Natural killer cell (primary cell): ENCODE results near the gene PLXNC1. TPM values are rescaled to one million over a fixed set of nuclear protein-coding genes. Genes with fewer than 3 reads are reported as not detected.

ENCODE experiments used
- ATAC-seq, 3 donors: fragments of 150-1000 bp in 2 of 3; fragments of 200-7000 bp in 1 of 3; cut with Tn5 transposase; 1 replicate in 1 of 3; 2 replicates in 2 of 3; pipeline ENCODE4 v1.10.0; 2021; ENCODE audit warnings: mild to moderate bottlenecking in 2 of 3, moderate library complexity in 2 of 3
- DNase-seq, 2 donors: peaks; one replicate each; pipeline versions ENCODE4 v3.0.0 to v3.0.0-alpha.2; 2013 to 2021; ENCODE audit warnings: mixed read lengths in 1 of 2
- H3K27ac ChIP-seq: one replicate; pipeline ENCODE4 v1.5.1; 2013; ENCODE audit warnings: mild to moderate bottlenecking, low read length
- H3K27me3 ChIP-seq: one replicate; pipeline ENCODE4 v1.6.1; 2013; ENCODE audit warnings: low read length; ENCODE audit not compliant: control insufficient read depth, insufficient read depth
- H3K36me3 ChIP-seq: one replicate; pipeline ENCODE4 v1.6.1; 2013; ENCODE audit warnings: low read length; ENCODE audit not compliant: control insufficient read depth, insufficient read depth
- H3K4me1 ChIP-seq: one replicate; pipeline ENCODE4 v1.6.1; 2013; ENCODE audit warnings: low read length; ENCODE audit not compliant: control insufficient read depth, insufficient read depth
- H3K4me3 ChIP-seq: one replicate; pipeline ENCODE4 v1.5.1; 2013; ENCODE audit warnings: low read length
- H3K9me3 ChIP-seq: one replicate; pipeline ENCODE4 v1.6.1; 2013; ENCODE audit warnings: low read length; ENCODE audit not compliant: control insufficient read depth, insufficient read depth
- H3K27ac Mint-ChIP-seq, 2 donors: one replicate each; pipeline ENCODE4 v1.8.0; 2022; ENCODE audit warnings: mild to moderate bottlenecking in 2 of 2, mixed read lengths in 2 of 2, moderate library complexity in 1 of 2
- H3K27me3 Mint-ChIP-seq, 2 donors: one replicate each; pipeline ENCODE4 v1.8.0; 2022; ENCODE audit warnings: low read depth in 2 of 2, mixed read lengths in 2 of 2
- H3K36me3 Mint-ChIP-seq: one replicate; pipeline ENCODE4 v1.8.0; 2022; ENCODE audit warnings: mixed read lengths
- H3K4me1 Mint-ChIP-seq, 2 donors: one replicate each; pipeline ENCODE4 v1.8.0; 2022; ENCODE audit warnings: mixed read lengths in 2 of 2
- H3K4me3 Mint-ChIP-seq: one replicate; pipeline ENCODE4 v1.8.0; 2022; ENCODE audit warnings: mild to moderate bottlenecking, moderate library complexity, mixed read lengths
- H3K9me3 Mint-ChIP-seq, 2 donors: one replicate each; pipeline ENCODE4 v1.8.0; 2022; ENCODE audit warnings: mixed read lengths in 2 of 2
- WGBS: methylation state at CpG from one replicate; pipeline ENCODE4 v1.1.7; 2013; ENCODE audit warnings: missing lambda C conversion rate; ENCODE audit not compliant: insufficient coverage; 5-methylcytosine and 5-hydroxymethylcytosine counted together
- intact Hi-C: fragments of 100-400 bp; cut with micrococcal nuclease; formaldehyde crosslinking; loops from one replicate; pipeline ENCODE4 v1.14.2; 2022
- total RNA-seq, 4 donors: library from RNA; stranded (reverse); fragments of 120-200 nt in 1 of 4; gene quantifications; one replicate each; pipeline versions ENCODE4 v1.2.3 to v1.2.4, GENCODE V29; 2013 to 2022
- TF ChIP-seq, protein P1 (sequence below): fragments of 200-600 bp; IDR thresholded peaks from one replicate; pipeline ENCODE4 v1.8.0; 2022; ENCODE audit warnings: antibody characterized with exemption

Gene PLXNC1
- total RNA-seq, 3 donors from 2014 or later (not counting 1 experiment from before 2014, with no cell fraction given), result 22.0 to 30.7 (median 26.5) TPM

DNA sequence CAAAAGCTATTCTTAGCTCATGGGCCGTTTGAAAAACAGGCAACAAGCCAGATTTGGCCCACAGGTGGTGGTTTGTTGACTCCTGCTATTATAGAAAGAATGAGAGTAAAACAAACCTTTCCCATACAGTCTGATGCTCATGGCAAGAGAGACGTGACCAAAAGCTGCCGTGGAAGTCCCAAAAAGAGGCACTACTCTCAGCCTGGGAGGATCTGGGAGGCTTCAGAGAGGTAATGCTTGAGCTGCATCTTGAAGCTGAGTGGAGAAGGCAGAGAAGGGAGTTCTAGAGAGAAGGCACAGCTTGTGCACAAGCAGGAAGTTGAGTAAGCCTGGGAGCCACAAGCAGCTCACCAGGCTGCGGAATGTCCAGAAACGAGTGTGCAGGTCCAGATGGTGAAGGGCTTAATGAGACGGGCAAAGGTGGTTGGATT is 9.6 kb downstream of the PLXNC1 start:
- no peaks in the 10 kb centered on the region for H3K36me3 Mint-ChIP-seq

DNA sequence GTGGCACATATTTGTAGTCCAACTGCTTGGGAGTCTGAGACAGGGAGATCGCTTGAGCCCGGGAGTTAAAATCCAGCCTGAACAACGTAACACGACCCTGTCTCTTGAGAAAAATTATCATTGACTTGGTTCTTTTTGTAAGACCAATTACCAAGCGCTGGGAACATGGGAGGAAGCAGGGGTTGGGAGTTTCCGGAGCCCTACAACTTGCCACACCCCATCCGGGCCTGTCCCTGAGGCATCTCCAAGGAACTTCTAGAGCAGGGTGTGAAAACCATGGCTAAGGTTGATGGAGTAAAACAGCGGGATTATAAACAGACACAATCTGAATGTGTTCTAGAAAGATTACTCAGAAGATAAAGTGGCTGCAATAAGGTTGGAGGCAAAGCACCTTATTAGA is 10.3 kb downstream of the PLXNC1 start:
- intact Hi-C loops, result loop anchor here (10.0 kb wide), 1 partner anchor 106 kb away; no protein-coding TSS in a partner anchor
- Histone ChIP-seq H3K27ac (no peak overlapping the region), H3K4me3 (no peak overlapping the region), H3K9me3 (no peaks in the 10 kb centered on the region), H3K27me3 (no peaks in the 10 kb centered on the region), H3K4me1 (peaks cover 14% of the 10 kb centered on the region), H3K36me3 (no peaks in the 10 kb centered on the region)
- no peaks in the 10 kb centered on the region for H3K27me3 Mint-ChIP-seq
- H3K9me3 Mint-ChIP-seq, result peaks cover 0 to 2% of the 10 kb centered on the region in 2 donors
- H3K4me1 Mint-ChIP-seq, result peaks cover 17 to 50% of the 10 kb centered on the region in 2 donors
- TF ChIP-seq, protein P1, sequence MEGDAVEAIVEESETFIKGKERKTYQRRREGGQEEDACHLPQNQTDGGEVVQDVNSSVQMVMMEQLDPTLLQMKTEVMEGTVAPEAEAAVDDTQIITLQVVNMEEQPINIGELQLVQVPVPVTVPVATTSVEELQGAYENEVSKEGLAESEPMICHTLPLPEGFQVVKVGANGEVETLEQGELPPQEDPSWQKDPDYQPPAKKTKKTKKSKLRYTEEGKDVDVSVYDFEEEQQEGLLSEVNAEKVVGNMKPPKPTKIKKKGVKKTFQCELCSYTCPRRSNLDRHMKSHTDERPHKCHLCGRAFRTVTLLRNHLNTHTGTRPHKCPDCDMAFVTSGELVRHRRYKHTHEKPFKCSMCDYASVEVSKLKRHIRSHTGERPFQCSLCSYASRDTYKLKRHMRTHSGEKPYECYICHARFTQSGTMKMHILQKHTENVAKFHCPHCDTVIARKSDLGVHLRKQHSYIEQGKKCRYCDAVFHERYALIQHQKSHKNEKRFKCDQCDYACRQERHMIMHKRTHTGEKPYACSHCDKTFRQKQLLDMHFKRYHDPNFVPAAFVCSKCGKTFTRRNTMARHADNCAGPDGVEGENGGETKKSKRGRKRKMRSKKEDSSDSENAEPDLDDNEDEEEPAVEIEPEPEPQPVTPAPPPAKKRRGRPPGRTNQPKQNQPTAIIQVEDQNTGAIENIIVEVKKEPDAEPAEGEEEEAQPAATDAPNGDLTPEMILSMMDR, result no peak
- no peaks in the 10 kb centered on the region for H3K36me3 Mint-ChIP-seq
- no peak overlapping the region for H3K27ac Mint-ChIP-seq
- H3K4me3 Mint-ChIP-seq, result no peak overlapping the region
- no peak for DNase-seq
- ATAC-seq, result no peak
- WGBS, result 95% methylated on average over 8 of the region's 8 CpGs

More for the DNA sequence above, 9.6 kb downstream of the PLXNC1 start:
- Histone ChIP-seq H3K9me3 (no peaks in the 10 kb centered on the region), H3K27me3 (no peaks in the 10 kb centered on the region), H3K36me3 (no peaks in the 10 kb centered on the region), H3K4me3 (no peak overlapping the region), H3K4me1 (peaks cover 14% of the 10 kb centered on the region), H3K27ac (no peak overlapping the region)
- TF ChIP-seq, protein P1, result no peak
- no peak for DNase-seq
- H3K4me3 Mint-ChIP-seq, result no peak overlapping the region
- H3K27ac Mint-ChIP-seq, result peak overlapping the region in 1 of 2 donors; percentile 65
- ATAC-seq, result peak in 2 of 3 donors; percentile 26 to 59
- no peaks in the 10 kb centered on the region for H3K27me3 Mint-ChIP-seq
- intact Hi-C loops, result loop anchor here (10.0 kb wide), 1 partner anchor 107 kb away; no protein-coding TSS in a partner anchor
- H3K9me3 Mint-ChIP-seq, result peaks cover 0 to 2% of the 10 kb centered on the region in 2 donors
- peaks cover 21 to 55% of the 10 kb centered on the region in 2 donors for H3K4me1 Mint-ChIP-seq
- WGBS, result 19% methylated on average over 4 of the region's 6 CpGs

DNA sequence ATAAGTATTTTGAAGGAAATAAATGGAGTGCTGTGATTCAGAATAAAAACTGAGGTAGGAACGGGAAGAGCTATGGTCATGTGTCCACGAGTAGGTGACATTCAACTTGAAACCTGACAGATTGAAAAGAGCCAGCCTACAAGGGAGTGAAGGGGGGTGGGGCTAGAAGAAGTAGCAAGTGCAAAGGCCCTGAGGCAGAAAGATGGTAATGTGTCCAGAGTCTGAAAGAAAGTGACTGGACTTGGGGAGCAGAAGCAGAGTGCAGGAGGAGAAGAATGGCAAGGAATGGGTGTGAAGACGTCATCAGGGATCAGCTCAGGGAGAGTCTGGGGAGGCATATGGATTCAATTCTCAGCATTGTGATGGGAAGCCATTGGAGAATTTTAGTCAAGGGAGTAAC is 13.7 kb downstream of the PLXNC1 start:
- no peak overlapping the region for H3K27ac Mint-ChIP-seq
- 89% methylated on average over 3 of the region's 3 CpGs for WGBS

More for the DNA sequence above, 13.7 kb downstream of the PLXNC1 start:
- Histone ChIP-seq H3K4me1 (peaks cover 12% of the 10 kb centered on the region), H3K4me3 (no peak overlapping the region), H3K36me3 (no peaks in the 10 kb centered on the region), H3K27ac (no peak overlapping the region), H3K9me3 (no peaks in the 10 kb centered on the region), H3K27me3 (no peaks in the 10 kb centered on the region)
- DNase-seq (no peak), ATAC-seq (no peak)
- Mint-ChIP-seq H3K36me3 (no peaks in the 10 kb centered on the region), H3K4me3 (no peak overlapping the region), H3K4me1 (peaks cover 23 to 45% of the 10 kb centered on the region in 2 donors), H3K9me3 (peaks cover 0 to 2% of the 10 kb centered on the region in 2 donors), H3K27me3 (no peaks in the 10 kb centered on the region)
- intact Hi-C loops, result no loop called here
- TF ChIP-seq, protein P1, result no peak
